ENCODE data around the gene TFDP1. TPM values are rescaled to one million over a fixed set of nuclear protein-coding genes. Genes with fewer than 3 reads are reported as not detected.

TFDP1 gene
- 41.4 and 45.6 TPM in 2 replicates for total RNA-seq (2014; rRNA removed; shearing (Covaris generic))
- polyA plus RNA-seq (2015; cell fraction: cytosol; rRNA removed), result 92.7 and 116 TPM in 2 replicates
- polyA plus RNA-seq (2015; cell fraction: nucleus; rRNA removed), result 104 and 115 TPM in 2 replicates

- DNase-seq (ENCODE audit: low read depth, low spot score), result peak; percentile 85
- in situ Hi-C loops (cut with HindIII; ENCODE audit: low pct_unique_long_range_greater_than_20kb, low sequenced_read_pairs), result no loop called here
Observed at GRCh38 chr13:113584205-113584869, at the start of gene TFDP1. Gene TFDP1, plus strand, starts transcription at chr13:113584753. Its CDS starts 1,085 bp downstream, at chr13:113585838.

- in situ Hi-C loops (cut with HindIII; ENCODE audit: low pct_unique_long_range_greater_than_20kb, low sequenced_read_pairs), result no loop called here
- DNase-seq (ENCODE audit: low read depth, low spot score), result no peak
Observed at GRCh38 chr13:113535381-113535781, 49.2 kb upstream of the TFDP1 start.

GRCh38 chr13:113536461-113537110, 48.0 kb upstream of the TFDP1 start:
- DNase-seq (ENCODE audit: low read depth, low spot score), result no peak
- in situ Hi-C loops (cut with HindIII; ENCODE audit: low pct_unique_long_range_greater_than_20kb, low sequenced_read_pairs), result no loop called here

- no peak for DNase-seq (ENCODE audit: low read depth, low spot score)
- in situ Hi-C loops (cut with HindIII; ENCODE audit: low pct_unique_long_range_greater_than_20kb, low sequenced_read_pairs), result no loop called here
Observed at GRCh38 chr13:113537205-113537604, 47.3 kb upstream of the TFDP1 start.

GRCh38 chr13:113537909-113538688, 46.5 kb upstream of the TFDP1 start:
- in situ Hi-C loops (cut with HindIII; ENCODE audit: low pct_unique_long_range_greater_than_20kb, low sequenced_read_pairs), result no loop called here
- DNase-seq (ENCODE audit: low read depth, low spot score), result no peak

- in situ Hi-C loops (cut with HindIII; ENCODE audit: low pct_unique_long_range_greater_than_20kb, low sequenced_read_pairs), result no loop called here
- no peak for DNase-seq (ENCODE audit: low read depth, low spot score)
Observed at GRCh38 chr13:113538689-113539058, 45.9 kb upstream of the TFDP1 start.

GRCh38 chr13:113539176-113539575, 45.4 kb upstream of the TFDP1 start:
- DNase-seq (ENCODE audit: low read depth, low spot score), result no peak
- in situ Hi-C loops (cut with HindIII; ENCODE audit: low pct_unique_long_range_greater_than_20kb, low sequenced_read_pairs), result no loop called here

- in situ Hi-C loops (cut with HindIII; ENCODE audit: low pct_unique_long_range_greater_than_20kb, low sequenced_read_pairs), result no loop called here
- DNase-seq (ENCODE audit: low read depth, low spot score), result no peak
Observed at GRCh38 chr13:113539822-113540221, 44.7 kb upstream of the TFDP1 start.

GRCh38 chr13:113540523-113540922, 44.0 kb upstream of the TFDP1 start:
- in situ Hi-C loops (cut with HindIII; ENCODE audit: low pct_unique_long_range_greater_than_20kb, low sequenced_read_pairs), result no loop called here
- no peak for DNase-seq (ENCODE audit: low read depth, low spot score)

- no peak for DNase-seq (ENCODE audit: low read depth, low spot score)
- in situ Hi-C loops (cut with HindIII; ENCODE audit: low pct_unique_long_range_greater_than_20kb, low sequenced_read_pairs), result no loop called here
Observed at GRCh38 chr13:113542751-113543424, 41.7 kb upstream of the TFDP1 start.

GRCh38 chr13:113544071-113544891, 40.3 kb upstream of the TFDP1 start:
- DNase-seq (ENCODE audit: low read depth, low spot score), result no peak
- in situ Hi-C loops (cut with HindIII; ENCODE audit: low pct_unique_long_range_greater_than_20kb, low sequenced_read_pairs), result no loop called here

- DNase-seq (ENCODE audit: low read depth, low spot score), result no peak
- in situ Hi-C loops (cut with HindIII; ENCODE audit: low pct_unique_long_range_greater_than_20kb, low sequenced_read_pairs), result no loop called here
Observed at GRCh38 chr13:113544896-113545295, 39.7 kb upstream of the TFDP1 start.

GRCh38 chr13:113545455-113545930, 39.1 kb upstream of the TFDP1 start:
- in situ Hi-C loops (cut with HindIII; ENCODE audit: low pct_unique_long_range_greater_than_20kb, low sequenced_read_pairs), result no loop called here
- no peak for DNase-seq (ENCODE audit: low read depth, low spot score)

GRCh38 chr13:113545931-113546516, 38.5 kb upstream of the TFDP1 start:
- DNase-seq (ENCODE audit: low read depth, low spot score), result no peak

GRCh38 chr13:113546571-113547237, 37.8 kb upstream of the TFDP1 start:
- in situ Hi-C loops (cut with HindIII; ENCODE audit: low pct_unique_long_range_greater_than_20kb, low sequenced_read_pairs), result no loop called here

More at GRCh38 chr13:113545931-113546516, 38.5 kb upstream of the TFDP1 start:
- in situ Hi-C loops (cut with HindIII; ENCODE audit: low pct_unique_long_range_greater_than_20kb, low sequenced_read_pairs), result no loop called here

More at GRCh38 chr13:113546571-113547237, 37.8 kb upstream of the TFDP1 start:
- no peak for DNase-seq (ENCODE audit: low read depth, low spot score)

Data from SK-MEL-5 (cell line).